NCI-H226 (cell line): ENCODE results near the gene LPAR2.
"Not testable (repeated sequence)": the region's sequence is repeated elsewhere in the genome, so short reads cannot be mapped to it uniquely, and the experiment has no call there.

ENCODE experiments used
- DNase-seq: peaks from one replicate; pipeline ENCODE4 v3.0.0-alpha.2; 2015

Gene LPAR2

GRCh38 chr19:19628501-19629134 is 598 bp upstream of the LPAR2 start:
- DNase-seq: peak; percentile 71

- no peak for DNase-seq
These were observed 1.2 kb downstream of the LPAR2 start for GRCh38 chr19:19626516-19627472.

GRCh38 chr19:19624032-19624570 is 3.9 kb downstream of the LPAR2 start:
- no peak for DNase-seq

- no peak for DNase-seq
These were observed 4.6 kb downstream of the LPAR2 start for GRCh38 chr19:19623383-19623782.

GRCh38 chr19:19619849-19620210 is 8.2 kb downstream of the LPAR2 start:
- no peak for DNase-seq

- no peak for DNase-seq
These were observed 8.7 kb downstream of the LPAR2 start for GRCh38 chr19:19619181-19619848.

GRCh38 chr19:19618219-19619051 is 9.6 kb downstream of the LPAR2 start, which contains the start of gene PBX4:
PBX4 (minus strand) TSS chr19:19618687; CDS start chr19:19618629, 58 bp downstream.
- DNase-seq: peak; percentile 86

GRCh38 chr19:19615086-19615485 is 12.9 kb downstream of the LPAR2 start:
- DNase-seq: no peak

- DNase-seq: peak; percentile 26
These were observed 14.5 kb downstream of the LPAR2 start for GRCh38 chr19:19613506-19613905.

- DNase-seq: peak; percentile 25
These were observed 17.4 kb downstream of the LPAR2 start for GRCh38 chr19:19610376-19611202.

GRCh38 chr19:19606686-19607085 is 21.3 kb downstream of the LPAR2 start:
- not testable (repeated sequence) for DNase-seq

GRCh38 chr19:19606021-19606420 is 22.0 kb downstream of the LPAR2 start:
- peak; percentile 49 for DNase-seq

GRCh38 chr19:19602713-19603324 is 25.2 kb downstream of the LPAR2 start:
- DNase-seq: no peak

- no peak for DNase-seq
These were observed 25.8 kb downstream of the LPAR2 start for GRCh38 chr19:19602136-19602712.

- DNase-seq: no peak
These were observed 27.2 kb downstream of the LPAR2 start for GRCh38 chr19:19600793-19601330.

GRCh38 chr19:19598728-19599451 is 29.1 kb downstream of the LPAR2 start:
- not testable (repeated sequence) for DNase-seq

- no peak for DNase-seq
These were observed 30.2 kb downstream of the LPAR2 start for GRCh38 chr19:19597809-19598306.

- DNase-seq: no peak
These were observed 32.8 kb downstream of the LPAR2 start for GRCh38 chr19:19595171-19595701.

- no peak for DNase-seq
These were observed 33.6 kb downstream of the LPAR2 start for GRCh38 chr19:19594381-19594780.
